ENCODE results near the gene CABS1.

CABS1 gene

DNA sequence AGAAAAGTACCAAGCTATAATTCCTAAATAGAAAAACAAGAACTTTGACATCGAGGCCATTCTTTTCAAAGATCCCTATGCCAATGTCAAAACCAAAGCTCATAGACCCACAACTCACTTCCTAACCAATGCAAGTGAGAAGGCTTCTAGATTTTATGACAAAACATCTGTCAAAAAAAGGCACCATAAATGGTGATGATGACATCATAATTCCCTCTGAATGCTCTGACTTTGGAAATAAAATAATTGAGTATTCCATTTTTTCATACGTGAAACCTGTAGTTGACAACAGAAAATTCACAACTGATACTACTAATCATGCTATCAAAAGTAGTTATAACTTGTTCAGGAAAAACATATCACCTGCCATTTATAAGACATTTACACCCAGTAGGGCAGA, 8.7 kb upstream of the CABS1 start:
- no peak overlapping the region for H3K4me3 ChIP-seq (ENCODE audit: low read depth, low read length)
- ChIA-PET POLR2A (no interaction called here), CTCF (no interaction called here)
- no peak for TF ChIP-seq CTCF (IDR thresholded peaks at IDR 0.05; ENCODE audit: insufficient read depth, low read length, missing control alignments)
- DNase-seq (ENCODE audit: low read depth, low spot score): no peak

GRCh38 chr4:70336043-70336442, 1.3 kb downstream of the CABS1 start:
- no peak overlapping the region for H3K4me3 ChIP-seq (ENCODE audit: low read depth, low read length)
- no peak for TF ChIP-seq CTCF (IDR thresholded peaks at IDR 0.05; ENCODE audit: insufficient read depth, low read length, missing control alignments)
- CTCF ChIA-PET: no interaction called here
- POLR2A ChIA-PET: no interaction called here
- DNase-seq (ENCODE audit: low read depth, low spot score): no peak

GRCh38 chr4:70337886-70338420, 3.2 kb downstream of the CABS1 start:
- TF ChIP-seq CTCF (IDR thresholded peaks at IDR 0.05; ENCODE audit: insufficient read depth, low read length, missing control alignments): no peak
- ChIA-PET POLR2A (no interaction called here), CTCF (no interaction called here)
- no peak overlapping the region for H3K4me3 ChIP-seq (ENCODE audit: low read depth, low read length)
- DNase-seq (ENCODE audit: low read depth, low spot score): no peak

DNA sequence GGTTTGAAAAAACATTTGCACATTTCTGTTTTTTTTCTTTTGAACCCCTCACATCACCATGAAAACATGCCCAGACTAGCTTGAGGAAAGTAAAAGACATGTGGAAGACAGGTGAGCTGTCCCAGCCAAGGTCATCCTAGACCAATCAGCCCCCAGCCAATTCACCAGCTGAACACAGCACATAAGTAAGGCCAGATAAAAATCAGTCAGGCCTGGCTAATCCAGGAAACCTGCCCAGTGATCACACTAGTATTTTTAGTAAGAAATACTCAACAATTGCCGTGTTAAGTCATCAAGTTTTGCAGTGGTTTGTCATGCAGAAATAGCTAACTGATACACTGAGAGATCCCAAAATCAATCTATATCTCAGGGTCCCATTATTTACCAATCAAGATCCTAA, 21.4 kb downstream of the CABS1 start:
- POLR2A ChIA-PET: no interaction called here
- DNase-seq (ENCODE audit: low read depth, low spot score): no peak
- H3K4me3 ChIP-seq (ENCODE audit: low read depth, low read length): no peak overlapping the region
- no peak for TF ChIP-seq CTCF (IDR thresholded peaks at IDR 0.05; ENCODE audit: insufficient read depth, low read length, missing control alignments)
- CTCF ChIA-PET: no interaction called here

GRCh38 chr4:70359115-70359661, 24.4 kb downstream of the CABS1 start:
- CTCF ChIA-PET: no interaction called here
- POLR2A ChIA-PET: no interaction called here

DNA sequence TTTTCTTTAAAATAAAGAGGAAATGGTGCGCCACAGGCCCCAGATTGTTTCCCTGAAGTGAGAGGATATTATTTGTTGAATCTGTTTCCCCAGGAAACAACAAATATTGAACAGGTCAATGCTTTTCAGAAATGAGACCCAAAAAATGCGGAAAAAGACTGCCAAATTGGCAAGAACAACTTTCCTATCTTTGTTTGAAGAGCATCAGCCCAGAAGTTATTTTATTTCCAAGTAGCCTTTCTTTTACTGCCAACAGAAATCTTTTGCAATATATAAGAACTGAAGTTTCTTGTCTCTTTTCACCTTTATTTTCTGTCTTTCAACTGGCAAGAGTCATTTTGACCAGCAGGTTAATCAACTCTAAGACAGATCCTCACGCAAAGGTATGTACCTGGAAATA, 25.7 kb downstream of the CABS1 start, which contains the start of gene SMR3A:
TSS of gene SMR3A (plus strand) at position 301 of the 400 bp plus-strand sequence. CDS start 1,356 bp downstream, outside the sequence.
- CTCF ChIA-PET: no interaction called here
- DNase-seq (ENCODE audit: low read depth, low spot score): no peak

More at GRCh38 chr4:70359115-70359661, 24.4 kb downstream of the CABS1 start:
- H3K4me3 ChIP-seq (ENCODE audit: low read depth, low read length): no peak overlapping the region
- TF ChIP-seq CTCF (IDR thresholded peaks at IDR 0.05; ENCODE audit: insufficient read depth, low read length, missing control alignments): no peak
- no peak for DNase-seq (ENCODE audit: low read depth, low spot score)

More for the DNA sequence above, 25.7 kb downstream of the CABS1 start, which contains the start of gene SMR3A:
- no peak within 1 kb of the TSS for H3K4me3 ChIP-seq (ENCODE audit: low read depth, low read length)
- TF ChIP-seq CTCF (IDR thresholded peaks at IDR 0.05; ENCODE audit: insufficient read depth, low read length, missing control alignments): no peak
- POLR2A ChIA-PET: no interaction called here

Measured in AG04449 (cell line).